ENCODE data around the gene EFEMP2.
"Not testable (repeated sequence)": the region's sequence is repeated elsewhere in the genome, so short reads cannot be mapped to it uniquely, and the experiment has no call there.

Gene EFEMP2

GRCh38 chr11:65833297-65834030 is 39.1 kb downstream of the EFEMP2 start, which contains the start of gene SNX32:
SNX32 (plus strand) TSS chr11:65833963; CDS start chr11:65834066, 103 bp downstream.
- Histone ChIP-seq H3K4me3 (IDR thresholded peaks at IDR 0.05; ENCODE audit: insufficient read depth, low read depth, low read length) (no peak within 1 kb of the TSS), H3K9ac (peak within 1 kb of the TSS; percentile 69), H2AFZ (ENCODE audit: low read depth) (peak within 1 kb of the TSS; percentile 87), H3K36me3 (ENCODE audit: insufficient read depth) (no peaks in the 10 kb centered on the region), H4K20me1 (ENCODE audit: insufficient read depth) (no peaks in the 10 kb centered on the region), H3K79me2 (ENCODE audit: insufficient read depth, low read depth) (no peaks in the 10 kb centered on the region), H3K27me3 (ENCODE audit: insufficient read depth, low read depth) (peaks cover 16% of the 10 kb centered on the region), H3K4me2 (peak within 1 kb of the TSS; percentile 71), H3K27ac (peak within 1 kb of the TSS; percentile 13; the same call in 1 of the 2 replicates), H3K4me1 (ENCODE audit: low read depth, poor library complexity, severe bottlenecking) (peaks cover 8% of the 10 kb centered on the region)
- TF ChIP-seq CTCF (conservative IDR thresholded peaks at IDR 0.05; ENCODE audit: low read depth, low read length), result no peak

- H3K36me3 ChIP-seq (ENCODE audit: insufficient read depth); H2AFZ ChIP-seq (ENCODE audit: low read depth); H4K20me1 ChIP-seq (ENCODE audit: insufficient read depth); H3K27ac ChIP-seq; H3K4me2 ChIP-seq; H3K79me2 ChIP-seq (ENCODE audit: insufficient read depth, low read depth); H3K4me1 ChIP-seq (ENCODE audit: low read depth, poor library complexity, severe bottlenecking); H3K4me3 ChIP-seq (IDR thresholded peaks at IDR 0.05; ENCODE audit: insufficient read depth, low read depth, low read length); H3K9ac ChIP-seq: not testable (repeated sequence)
- H3K27me3 ChIP-seq (ENCODE audit: insufficient read depth, low read depth), result peaks cover 16% of the 10 kb centered on the region
Measured at GRCh38 chr11:65832231-65832630, 40.4 kb downstream of the EFEMP2 start.

- H4K20me1 ChIP-seq (ENCODE audit: insufficient read depth), result no peaks in the 10 kb centered on the region
- H3K27ac ChIP-seq, result no peak overlapping the region
- H3K4me3 ChIP-seq (IDR thresholded peaks at IDR 0.05; ENCODE audit: insufficient read depth, low read depth, low read length), result no peak overlapping the region
- H3K4me1 ChIP-seq (ENCODE audit: low read depth, poor library complexity, severe bottlenecking), result peaks cover 3% of the 10 kb centered on the region
- H3K9ac ChIP-seq, result no peak overlapping the region
- H3K79me2 ChIP-seq (ENCODE audit: insufficient read depth, low read depth), result no peaks in the 10 kb centered on the region
- H3K36me3 ChIP-seq (ENCODE audit: insufficient read depth), result no peaks in the 10 kb centered on the region
- H2AFZ ChIP-seq (ENCODE audit: low read depth), result no peak overlapping the region
- no peak overlapping the region for H3K4me2 ChIP-seq
- TF ChIP-seq CTCF (conservative IDR thresholded peaks at IDR 0.05; ENCODE audit: low read depth, low read length), result no peak
- H3K27me3 ChIP-seq (ENCODE audit: insufficient read depth, low read depth), result peaks cover 16% of the 10 kb centered on the region
Measured at GRCh38 chr11:65829459-65829858, 43.1 kb downstream of the EFEMP2 start.

GRCh38 chr11:65826984-65827735 is 45.4 kb downstream of the EFEMP2 start:
- no peak overlapping the region for H3K9ac ChIP-seq
- H3K27ac ChIP-seq, result no peak overlapping the region
- H3K79me2 ChIP-seq (ENCODE audit: insufficient read depth, low read depth), result no peaks in the 10 kb centered on the region
- no peak overlapping the region for H3K4me2 ChIP-seq
- no peak overlapping the region for H3K4me3 ChIP-seq (IDR thresholded peaks at IDR 0.05; ENCODE audit: insufficient read depth, low read depth, low read length)
- no peaks in the 10 kb centered on the region for H4K20me1 ChIP-seq (ENCODE audit: insufficient read depth)
- no peaks in the 10 kb centered on the region for H3K36me3 ChIP-seq (ENCODE audit: insufficient read depth)
- H3K27me3 ChIP-seq (ENCODE audit: insufficient read depth, low read depth), result peaks cover 16% of the 10 kb centered on the region
- H2AFZ ChIP-seq (ENCODE audit: low read depth), result no peak overlapping the region
- no peaks in the 10 kb centered on the region for H3K4me1 ChIP-seq (ENCODE audit: low read depth, poor library complexity, severe bottlenecking)
- TF ChIP-seq CTCF (conservative IDR thresholded peaks at IDR 0.05; ENCODE audit: low read depth, low read length), result no peak
